NCI-H128 (cell line): ENCODE data around the gene CSNK2B.

ENCODE experiments used
- DNase-seq: peaks from one replicate; lab custom pipeline; 2025; ENCODE audit not compliant: unreplicated experiment; lab: John Stamatoyannopoulos, UW

The CSNK2B gene

GRCh38 chr6:31665501-31666336 is at the start of gene CSNK2B:
Gene CSNK2B, plus strand, starts transcription at chr6:31666080. Its CDS starts 752 bp downstream, at chr6:31666832.
- DNase-seq: peak; percentile 95

GRCh38 chr6:31617010-31617409 is 48.9 kb upstream of the CSNK2B start:
- DNase-seq: no peak

- peak; percentile 100 for DNase-seq
Observed at GRCh38 chr6:31619805-31620585, 45.9 kb upstream of the CSNK2B start.

GRCh38 chr6:31620586-31621319 is 45.1 kb upstream of the CSNK2B start, which contains the start of gene PRRC2A:
Gene PRRC2A, plus strand, starts transcription at chr6:31620715. Its CDS starts 2,075 bp downstream, at chr6:31622790.
- peak; percentile 66 for DNase-seq

- DNase-seq: no peak
Observed at GRCh38 chr6:31621320-31621939, 44.5 kb upstream of the CSNK2B start.

- no peak for DNase-seq
Observed at GRCh38 chr6:31621991-31622390, 43.9 kb upstream of the CSNK2B start.

GRCh38 chr6:31622684-31623091 is 43.2 kb upstream of the CSNK2B start:
- no peak for DNase-seq

- no peak for DNase-seq
Observed at GRCh38 chr6:31624070-31624469, 41.8 kb upstream of the CSNK2B start.

- DNase-seq: no peak
Observed at GRCh38 chr6:31626952-31627351, 38.9 kb upstream of the CSNK2B start.

GRCh38 chr6:31627690-31628287 is 38.1 kb upstream of the CSNK2B start:
- no peak for DNase-seq

- no peak for DNase-seq
Observed at GRCh38 chr6:31629014-31629413, 36.9 kb upstream of the CSNK2B start.

GRCh38 chr6:31630177-31630934 is 35.5 kb upstream of the CSNK2B start:
- no peak for DNase-seq

- no peak for DNase-seq
Observed at GRCh38 chr6:31631209-31631608, 34.7 kb upstream of the CSNK2B start.

GRCh38 chr6:31631681-31632278 is 34.1 kb upstream of the CSNK2B start:
- no peak for DNase-seq

- DNase-seq: no peak
Observed at GRCh38 chr6:31632279-31632946, 33.5 kb upstream of the CSNK2B start.

- DNase-seq: no peak
Observed at GRCh38 chr6:31633447-31633846, 32.4 kb upstream of the CSNK2B start.

GRCh38 chr6:31634131-31634530 is 31.7 kb upstream of the CSNK2B start:
- DNase-seq: no peak

GRCh38 chr6:31634969-31635575 is 30.8 kb upstream of the CSNK2B start:
- no peak for DNase-seq
